ENCODE measurements around the gene P2RY8.
A peak's percentile ranks its signal among the peaks of the same experiment; 100 is the strongest.

P2RY8 gene

DNA sequence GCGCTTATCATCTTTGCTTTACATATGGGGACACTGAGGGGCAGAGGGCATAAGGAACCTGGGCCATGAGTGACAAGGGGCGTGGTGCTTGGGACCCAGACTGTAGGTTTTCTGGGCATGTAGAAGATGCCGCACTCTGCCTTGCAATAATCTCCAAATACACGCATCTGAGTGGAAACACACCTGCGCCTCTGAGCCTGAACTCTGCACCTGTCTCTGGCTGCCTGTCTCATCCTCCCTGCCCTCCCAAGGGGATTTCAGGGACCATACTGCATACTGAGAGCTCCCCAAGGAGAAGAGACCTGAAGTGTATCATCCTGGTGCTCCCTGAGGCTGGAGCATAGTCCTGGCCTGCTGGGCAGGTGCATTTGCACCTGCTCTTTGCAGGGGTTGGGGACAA is 49.6 kb downstream of the P2RY8 start:
- Histone ChIP-seq H3K9ac (ENCODE audit: low read length) (no peak overlapping the region), H3K79me1 (ENCODE audit: low read length) (no peaks in the 10 kb centered on the region), H3K27ac (ENCODE audit: low read depth, low read length) (no peak overlapping the region), H3K36me3 (ENCODE audit: control insufficient read depth, insufficient read depth, low read length) (no peaks in the 10 kb centered on the region), H2BK15ac (replicated peaks; ENCODE audit: low read depth) (no peak overlapping the region), H3K56ac (ENCODE audit: low read length) (no peak overlapping the region), H2AK5ac (ENCODE audit: low read length) (no peak overlapping the region), H3K4ac (ENCODE audit: low read depth, low read length) (no peak overlapping the region), H3K4me2 (ENCODE audit: low read length) (no peak overlapping the region), H3K23ac (ENCODE audit: low read length) (no peak overlapping the region), H2BK120ac (ENCODE audit: low read depth, low read length) (no peak overlapping the region), H2BK5ac (ENCODE audit: low read length) (no peak overlapping the region), H3K27me3 (ENCODE audit: insufficient read depth, low read length, poor library complexity) (no peaks in the 10 kb centered on the region), H3K79me2 (ENCODE audit: control insufficient read depth, insufficient read depth, low read length) (no peaks in the 10 kb centered on the region), H3K4me3 (ENCODE audit: low read length) (no peak overlapping the region), H3K18ac (ENCODE audit: low read length) (no peak overlapping the region), H4K8ac (ENCODE audit: low read depth, low read length) (no peak overlapping the region), H4K5ac (ENCODE audit: low read length) (no peak overlapping the region), H3K4me1 (ENCODE audit: control insufficient read depth, low read depth, low read length) (no peaks in the 10 kb centered on the region)
- DNase-seq: no peak
- no CpG with 5 or more reads among the region's 5 CpGs for WGBS (ENCODE audit: extremely low coverage, insufficient coverage, low lambda C conversion rate)

DNA sequence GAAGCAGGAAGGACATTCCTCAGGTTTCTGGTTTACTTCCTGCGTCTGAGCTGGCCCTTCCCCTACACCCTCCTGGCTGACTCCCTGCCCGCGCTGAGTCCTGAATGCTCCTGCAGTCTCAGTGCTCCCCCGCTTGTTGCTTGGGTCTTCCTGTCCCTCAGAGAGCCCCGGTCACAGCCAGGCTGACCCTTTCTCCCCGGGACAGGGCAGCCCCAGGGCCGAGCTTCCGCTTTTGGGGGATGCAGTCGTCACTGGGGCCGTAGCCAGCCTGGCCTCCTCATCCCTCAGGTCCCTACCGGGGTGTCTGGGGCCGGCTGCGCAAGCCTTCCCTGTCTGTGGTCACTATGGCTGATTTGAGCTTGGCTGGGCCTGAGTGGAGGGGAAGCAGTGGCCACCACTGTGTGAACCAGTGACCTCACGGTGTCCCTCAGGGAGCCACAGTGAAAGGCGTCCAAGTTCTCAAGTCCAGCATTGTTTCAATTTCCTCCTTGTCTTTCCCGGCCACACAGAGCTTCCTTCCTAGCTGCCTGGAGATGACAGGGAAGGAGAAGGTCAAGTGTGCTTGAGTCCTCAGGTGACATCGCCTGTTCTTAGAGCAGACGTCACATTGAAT is 50.1 kb downstream of the P2RY8 start:
- Histone ChIP-seq H3K27me3 (ENCODE audit: insufficient read depth, low read length, poor library complexity) (no peaks in the 10 kb centered on the region), H3K4me2 (ENCODE audit: low read length) (no peak overlapping the region), H3K79me1 (ENCODE audit: low read length) (no peaks in the 10 kb centered on the region), H4K5ac (ENCODE audit: low read length) (no peak overlapping the region), H3K36me3 (ENCODE audit: control insufficient read depth, insufficient read depth, low read length) (no peaks in the 10 kb centered on the region), H3K18ac (ENCODE audit: low read length) (no peak overlapping the region), H3K56ac (ENCODE audit: low read length) (peak overlapping the region; percentile 10), H3K4me3 (ENCODE audit: low read length) (no peak overlapping the region), H3K79me2 (ENCODE audit: control insufficient read depth, insufficient read depth, low read length) (no peaks in the 10 kb centered on the region), H3K9ac (ENCODE audit: low read length) (no peak overlapping the region), H3K4me1 (ENCODE audit: control insufficient read depth, low read depth, low read length) (no peaks in the 10 kb centered on the region), H3K27ac (ENCODE audit: low read depth, low read length) (no peak overlapping the region), H4K8ac (ENCODE audit: low read depth, low read length) (no peak overlapping the region), H2BK15ac (replicated peaks; ENCODE audit: low read depth) (no peak overlapping the region), H2BK5ac (ENCODE audit: low read length) (no peak overlapping the region), H2BK120ac (ENCODE audit: low read depth, low read length) (no peak overlapping the region), H2AK5ac (ENCODE audit: low read length) (no peak overlapping the region), H3K4ac (ENCODE audit: low read depth, low read length) (no peak overlapping the region), H3K23ac (ENCODE audit: low read length) (no peak overlapping the region)
- DNase-seq: peak; percentile 42
- WGBS (ENCODE audit: extremely low coverage, insufficient coverage, low lambda C conversion rate): no CpG with 5 or more reads among the region's 18 CpGs

DNA sequence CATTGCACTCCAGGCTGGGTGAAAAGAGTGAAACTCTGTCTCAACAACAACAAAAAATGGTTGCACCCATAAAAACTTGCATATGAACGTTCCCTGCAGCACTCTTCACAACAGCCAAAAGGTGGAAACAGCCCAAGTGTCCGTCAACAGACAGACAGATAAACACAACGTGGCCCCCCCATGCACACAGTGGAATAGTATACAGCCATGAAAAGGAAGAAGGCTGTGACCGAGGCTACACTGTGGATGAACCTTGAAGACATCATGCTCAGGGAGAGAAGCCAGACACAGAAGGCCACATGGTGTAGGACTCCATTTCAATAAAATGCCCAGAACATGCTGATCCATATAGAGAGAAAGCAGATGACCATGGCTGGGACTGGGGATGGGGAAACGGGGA is 50.8 kb downstream of the P2RY8 start:
- Histone ChIP-seq H4K5ac (ENCODE audit: low read length) (no peak overlapping the region), H2BK120ac (ENCODE audit: low read depth, low read length) (no peak overlapping the region), H2BK5ac (ENCODE audit: low read length) (no peak overlapping the region), H3K4me2 (ENCODE audit: low read length) (no peak overlapping the region), H2BK15ac (replicated peaks; ENCODE audit: low read depth) (no peak overlapping the region), H3K4me3 (ENCODE audit: low read length) (no peak overlapping the region), H3K23ac (ENCODE audit: low read length) (no peak overlapping the region), H3K79me1 (ENCODE audit: low read length) (no peaks in the 10 kb centered on the region), H2AK5ac (ENCODE audit: low read length) (no peak overlapping the region), H3K79me2 (ENCODE audit: control insufficient read depth, insufficient read depth, low read length) (no peaks in the 10 kb centered on the region), H3K36me3 (ENCODE audit: control insufficient read depth, insufficient read depth, low read length) (no peaks in the 10 kb centered on the region), H3K4me1 (ENCODE audit: control insufficient read depth, low read depth, low read length) (no peaks in the 10 kb centered on the region), H3K18ac (ENCODE audit: low read length) (no peak overlapping the region), H3K56ac (ENCODE audit: low read length) (no peak overlapping the region), H3K27me3 (ENCODE audit: insufficient read depth, low read length, poor library complexity) (no peaks in the 10 kb centered on the region), H3K9ac (ENCODE audit: low read length) (no peak overlapping the region), H3K27ac (ENCODE audit: low read depth, low read length) (no peak overlapping the region), H3K4ac (ENCODE audit: low read depth, low read length) (no peak overlapping the region), H4K8ac (ENCODE audit: low read depth, low read length) (no peak overlapping the region)
- WGBS (ENCODE audit: extremely low coverage, insufficient coverage, low lambda C conversion rate): no CpG with 5 or more reads among the region's 5 CpGs
- DNase-seq: no peak

DNA sequence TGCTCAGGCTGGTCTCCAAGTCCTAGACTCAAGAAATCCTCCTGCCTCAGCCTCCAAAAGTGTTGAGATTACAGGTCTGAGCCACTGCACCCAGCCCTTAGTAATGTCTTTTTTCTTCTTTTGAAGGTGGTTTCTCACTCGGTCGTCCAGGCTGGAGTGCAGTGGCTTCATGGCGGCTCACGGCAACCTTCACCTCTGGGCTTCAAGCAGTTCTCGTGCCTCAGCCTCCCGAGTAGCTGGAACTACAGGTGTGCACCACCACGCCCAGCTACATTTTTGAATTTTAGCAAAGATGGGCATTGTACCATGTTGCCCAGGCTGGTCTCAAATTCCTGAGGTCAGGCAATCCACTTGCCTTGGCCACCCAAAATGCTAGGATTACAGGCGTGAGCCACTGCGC is 52.0 kb downstream of the P2RY8 start:
- no CpG with 5 or more reads among the region's 9 CpGs for WGBS (ENCODE audit: extremely low coverage, insufficient coverage, low lambda C conversion rate)
- no peaks in the 10 kb centered on the region for H3K36me3 ChIP-seq (ENCODE audit: control insufficient read depth, insufficient read depth, low read length)

DNA sequence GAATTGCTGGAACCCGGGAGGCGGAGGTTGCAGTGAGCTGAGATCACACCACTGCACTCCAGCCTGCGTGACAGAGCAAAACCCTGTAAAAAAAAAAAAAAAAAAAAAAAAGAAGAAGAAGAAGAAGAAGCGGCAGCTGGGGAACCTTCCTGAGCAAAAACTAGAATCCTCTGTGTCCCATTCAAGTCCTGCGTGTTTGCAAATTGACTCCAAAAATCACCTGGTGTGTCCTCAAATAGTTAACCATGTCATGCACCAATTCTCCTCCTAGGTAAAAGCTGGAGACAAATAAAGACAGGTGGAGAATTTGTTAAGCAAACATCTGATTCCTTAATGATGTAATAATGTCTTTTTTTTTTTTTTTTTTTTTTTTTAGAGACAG is 52.4 kb downstream of the P2RY8 start:
- no peak overlapping the region for H3K18ac ChIP-seq (ENCODE audit: low read length)
- H2AK5ac ChIP-seq (ENCODE audit: low read length): no peak overlapping the region
- no peaks in the 10 kb centered on the region for H3K79me2 ChIP-seq (ENCODE audit: control insufficient read depth, insufficient read depth, low read length)
- no peak overlapping the region for H2BK15ac ChIP-seq (replicated peaks; ENCODE audit: low read depth)
- no peak for DNase-seq
- no peaks in the 10 kb centered on the region for H3K79me1 ChIP-seq (ENCODE audit: low read length)
- WGBS (ENCODE audit: extremely low coverage, insufficient coverage, low lambda C conversion rate): no CpG with 5 or more reads among the region's 5 CpGs
- H3K4ac ChIP-seq (ENCODE audit: low read depth, low read length): no peak overlapping the region
- H3K4me1 ChIP-seq (ENCODE audit: control insufficient read depth, low read depth, low read length): no peaks in the 10 kb centered on the region
- H3K27ac ChIP-seq (ENCODE audit: low read depth, low read length): no peak overlapping the region
- no peak overlapping the region for H3K56ac ChIP-seq (ENCODE audit: low read length)
- no peak overlapping the region for H3K23ac ChIP-seq (ENCODE audit: low read length)
- H3K9ac ChIP-seq (ENCODE audit: low read length): no peak overlapping the region
- no peak overlapping the region for H3K4me2 ChIP-seq (ENCODE audit: low read length)
- H2BK5ac ChIP-seq (ENCODE audit: low read length): no peak overlapping the region
- no peak overlapping the region for H4K8ac ChIP-seq (ENCODE audit: low read depth, low read length)
- no peaks in the 10 kb centered on the region for H3K36me3 ChIP-seq (ENCODE audit: control insufficient read depth, insufficient read depth, low read length)
- H4K5ac ChIP-seq (ENCODE audit: low read length): no peak overlapping the region
- H2BK120ac ChIP-seq (ENCODE audit: low read depth, low read length): no peak overlapping the region
- H3K27me3 ChIP-seq (ENCODE audit: insufficient read depth, low read length, poor library complexity): no peaks in the 10 kb centered on the region
- H3K4me3 ChIP-seq (ENCODE audit: low read length): no peak overlapping the region

More for the DNA sequence above, 52.0 kb downstream of the P2RY8 start:
- no peak overlapping the region for H3K18ac ChIP-seq (ENCODE audit: low read length)
- H2BK5ac ChIP-seq (ENCODE audit: low read length): no peak overlapping the region
- no peak overlapping the region for H3K9ac ChIP-seq (ENCODE audit: low read length)
- H3K4me2 ChIP-seq (ENCODE audit: low read length): no peak overlapping the region
- no peak overlapping the region for H4K5ac ChIP-seq (ENCODE audit: low read length)
- H3K79me2 ChIP-seq (ENCODE audit: control insufficient read depth, insufficient read depth, low read length): no peaks in the 10 kb centered on the region
- no peak overlapping the region for H3K4ac ChIP-seq (ENCODE audit: low read depth, low read length)
- no peak overlapping the region for H3K27ac ChIP-seq (ENCODE audit: low read depth, low read length)
- no peaks in the 10 kb centered on the region for H3K4me1 ChIP-seq (ENCODE audit: control insufficient read depth, low read depth, low read length)
- no peaks in the 10 kb centered on the region for H3K79me1 ChIP-seq (ENCODE audit: low read length)
- no peak overlapping the region for H3K23ac ChIP-seq (ENCODE audit: low read length)
- H2BK15ac ChIP-seq (replicated peaks; ENCODE audit: low read depth): no peak overlapping the region
- H2BK120ac ChIP-seq (ENCODE audit: low read depth, low read length): no peak overlapping the region
- H2AK5ac ChIP-seq (ENCODE audit: low read length): no peak overlapping the region
- no peak for DNase-seq
- no peak overlapping the region for H4K8ac ChIP-seq (ENCODE audit: low read depth, low read length)
- H3K56ac ChIP-seq (ENCODE audit: low read length): no peak overlapping the region
- H3K4me3 ChIP-seq (ENCODE audit: low read length): no peak overlapping the region
- H3K27me3 ChIP-seq (ENCODE audit: insufficient read depth, low read length, poor library complexity): no peaks in the 10 kb centered on the region
